Fibroblast of skin of left quadriceps (primary cell): ENCODE data around the gene LYST.
"Not testable (repeated sequence)": the region's sequence is repeated elsewhere in the genome, so short reads cannot be mapped to it uniquely, and the experiment has no call there.

Source experiments
- DNase-seq, 2 experiments: peaks; one replicate each; pipeline ENCODE4 v3.0.0-alpha.2; 2013; ENCODE audit warnings: low read depth in 2 of 2

LYST gene

DNA sequence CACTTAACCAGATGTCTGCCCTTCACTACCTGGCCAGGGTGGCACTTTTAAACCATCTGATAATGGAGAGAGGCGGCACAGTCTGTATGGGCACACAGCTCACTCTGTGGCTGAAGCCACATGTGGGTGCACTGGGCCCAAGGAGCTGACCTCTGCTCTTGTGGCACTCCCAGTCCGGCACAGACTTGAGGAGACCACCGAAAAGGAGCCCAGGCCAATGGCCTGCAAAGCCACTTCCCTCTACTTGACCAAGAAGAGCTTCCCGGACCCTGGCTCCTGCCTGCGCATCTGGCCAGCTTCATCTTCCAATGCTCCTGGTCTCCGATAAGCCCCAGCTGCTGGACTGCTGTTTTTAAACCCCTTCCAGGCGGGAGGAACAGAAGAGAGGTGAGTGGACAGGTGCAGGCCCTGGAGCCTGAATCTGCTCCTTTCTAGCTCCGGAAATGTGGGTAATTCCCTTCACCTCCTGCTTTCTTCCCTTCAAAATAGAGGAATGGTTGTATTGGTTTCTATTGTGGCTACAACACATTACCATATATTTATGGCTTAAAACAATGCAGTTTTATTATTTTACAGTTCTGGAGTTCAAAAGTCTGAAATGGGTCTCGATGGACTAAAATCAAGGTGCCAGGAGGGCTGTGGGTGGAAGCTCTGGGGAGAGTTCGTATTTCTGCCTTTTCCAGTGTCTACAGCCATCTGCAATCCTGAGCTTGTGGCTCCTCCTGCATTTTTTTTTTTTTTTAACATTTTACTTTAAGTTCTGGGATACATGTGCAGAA lies 228.8 kb downstream of the LYST start:
- DNase-seq = no peak

DNA sequence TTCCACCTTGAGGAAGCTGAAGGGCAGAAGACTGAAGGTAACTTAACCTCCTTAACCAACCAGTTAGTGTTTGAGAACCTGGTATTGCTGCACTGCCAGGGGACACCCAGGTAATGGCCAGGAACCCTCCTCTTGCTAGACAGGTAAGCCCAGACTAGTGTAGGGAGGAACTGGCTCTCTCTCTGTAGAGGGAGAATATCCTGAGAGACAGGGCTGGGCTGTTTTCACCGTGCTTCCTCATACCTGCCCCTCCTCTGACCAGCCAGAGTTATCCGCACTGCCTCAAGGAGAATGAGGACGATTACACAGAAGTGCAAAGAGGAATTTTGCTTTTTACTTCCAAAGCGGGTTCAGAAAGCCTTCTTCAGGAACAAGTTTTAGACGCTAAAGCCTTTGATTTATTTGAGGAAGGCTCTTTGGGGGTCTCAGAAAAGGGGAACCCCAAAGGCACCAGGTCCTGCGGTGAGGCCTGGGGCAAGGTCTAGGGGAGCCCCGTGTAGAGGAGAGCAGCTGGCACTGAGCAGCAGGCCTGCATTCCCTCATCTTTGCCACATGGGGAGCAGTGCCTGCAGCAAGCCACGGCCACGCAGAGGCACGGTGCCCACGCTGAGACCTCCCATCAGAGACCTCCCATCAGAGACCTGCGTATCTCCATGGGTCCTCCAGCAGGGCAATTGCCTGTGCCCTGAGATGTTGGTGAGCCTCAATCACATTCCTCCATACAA lies 230.6 kb downstream of the LYST start:
- DNase-seq = no peak

DNA sequence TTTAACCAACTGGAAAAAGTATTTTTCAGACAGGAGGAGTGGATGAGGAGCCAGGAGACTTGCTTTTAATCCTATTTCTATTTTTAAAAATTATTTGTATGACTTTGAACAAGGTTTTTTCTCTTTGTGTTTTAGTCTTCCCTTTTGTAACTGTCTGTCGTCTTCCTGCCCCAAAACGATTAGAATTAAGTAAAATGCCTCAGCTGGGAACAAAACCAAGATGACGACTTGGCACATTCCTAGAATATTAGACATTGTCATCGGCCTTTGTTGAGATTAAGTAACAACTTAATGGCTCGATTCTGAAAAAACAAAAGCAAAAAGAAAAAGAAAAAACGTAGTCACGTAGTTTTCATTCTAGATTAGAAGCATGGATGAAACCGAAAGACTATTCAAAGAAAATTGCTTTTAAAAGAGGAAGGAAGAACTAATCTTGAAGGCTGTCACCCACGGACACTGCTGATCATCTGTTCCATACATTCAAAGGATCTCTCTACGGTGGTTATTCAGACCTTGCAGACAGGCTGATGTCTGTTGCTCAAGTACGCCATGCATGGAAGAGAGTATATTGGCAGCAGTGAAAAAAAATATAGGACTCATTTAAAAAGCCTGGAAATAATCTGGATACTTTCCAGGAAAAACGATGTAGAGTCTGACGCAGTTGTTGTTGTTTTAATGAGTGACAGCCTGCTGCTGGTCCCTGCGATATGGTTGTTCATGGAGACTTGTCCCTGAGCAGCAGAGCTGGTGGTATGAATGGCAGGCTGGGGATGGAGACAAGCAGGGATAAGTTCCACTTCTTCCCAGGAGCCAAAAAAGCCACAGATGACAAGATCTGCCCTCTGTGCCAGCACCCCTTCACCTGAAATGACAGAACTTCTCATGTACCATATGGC lies 234.0 kb downstream of the LYST start:
- DNase-seq = peak; percentile 26 to 31

DNA sequence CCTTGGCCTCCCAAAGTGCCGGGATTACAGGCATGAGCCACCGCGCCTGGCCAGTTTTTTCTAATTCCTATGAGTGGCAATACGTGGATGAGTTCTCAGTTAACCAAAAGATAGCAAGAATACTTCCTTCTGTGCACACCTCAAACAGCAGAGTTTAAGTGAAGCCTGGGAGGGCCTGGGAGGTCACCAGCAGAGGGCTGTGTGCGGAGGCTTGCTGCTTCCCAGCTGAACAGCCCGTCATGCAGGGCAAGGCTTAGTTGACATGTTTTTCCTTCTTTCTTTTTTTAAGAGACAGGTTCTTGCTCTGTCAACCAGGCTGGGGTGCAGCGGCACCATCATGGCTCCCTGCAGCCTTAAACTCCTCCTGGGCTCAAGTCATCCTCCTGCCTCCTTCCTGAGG lies 234.9 kb downstream of the LYST start:
- DNase-seq = no peak

DNA sequence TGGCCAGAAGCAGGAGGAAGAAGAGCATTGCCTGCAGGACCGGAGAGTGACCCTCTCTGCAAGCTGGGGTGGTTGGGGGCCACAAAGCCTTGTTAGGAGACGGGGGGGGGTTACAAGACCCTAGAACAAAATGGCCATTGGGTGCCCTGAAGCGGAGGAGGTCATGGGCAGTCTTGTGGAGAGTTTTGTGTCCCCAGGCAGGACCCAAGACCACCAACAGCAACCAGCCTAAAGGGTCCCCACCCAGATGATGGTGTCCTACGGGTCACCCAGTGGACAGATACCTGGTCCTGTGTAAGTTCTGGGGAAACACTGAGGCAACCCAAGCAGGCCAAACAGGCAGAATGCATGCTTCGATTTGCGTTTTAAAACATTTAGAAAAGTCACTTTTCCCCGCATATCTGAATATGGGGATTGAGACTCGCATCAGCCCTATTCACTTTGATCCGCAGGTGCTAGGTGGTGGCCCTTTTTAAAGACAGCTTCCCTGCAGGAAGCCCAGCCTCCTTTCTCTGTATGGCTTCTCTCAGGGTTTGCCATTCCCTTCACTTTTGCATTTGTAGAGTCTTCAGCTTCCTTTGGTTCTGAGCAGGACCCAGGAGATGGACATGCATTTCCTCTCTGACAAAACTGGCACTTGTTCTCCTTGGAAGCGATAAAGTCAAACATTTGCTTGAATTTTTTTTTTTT lies 238.2 kb downstream of the LYST start:
- no peak for DNase-seq

DNA sequence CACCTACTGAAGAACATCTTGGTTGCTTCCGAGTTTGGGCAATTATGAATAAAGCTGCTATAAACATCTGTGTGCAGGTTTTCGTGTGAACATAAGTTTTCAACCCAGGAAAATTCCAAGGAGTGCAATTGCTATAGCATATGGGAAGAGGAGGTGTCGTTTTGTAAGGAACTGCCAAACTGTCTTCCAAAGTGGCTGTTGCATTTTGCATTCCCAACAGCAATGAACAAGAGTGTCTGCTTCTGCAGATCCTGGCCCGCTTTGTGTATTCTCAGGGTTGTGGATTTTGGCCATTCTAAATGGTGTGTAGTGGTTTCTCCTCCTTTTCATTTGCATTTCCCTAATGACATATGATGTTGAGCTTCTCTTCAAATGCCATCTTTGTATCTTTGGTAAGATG lies 240.9 kb downstream of the LYST start:
- DNase-seq = no peak

DNA sequence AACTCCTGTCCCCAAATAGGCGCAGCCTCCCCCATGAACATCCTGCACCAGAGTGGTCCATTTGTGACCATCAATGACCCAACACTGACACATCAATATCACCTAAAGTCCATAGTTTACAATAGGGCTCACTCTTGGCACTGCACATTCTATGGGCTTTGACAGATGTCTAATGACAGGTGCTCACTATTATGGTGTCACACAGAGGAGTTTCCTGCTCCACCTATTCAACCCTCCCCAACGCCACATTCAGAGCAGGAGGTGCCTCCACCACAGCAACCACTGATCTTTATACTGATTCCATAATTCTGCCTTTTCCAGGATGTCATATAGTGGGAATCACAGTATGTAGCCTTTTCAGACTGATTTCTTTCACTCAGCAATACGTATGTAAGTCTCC lies 241.4 kb downstream of the LYST start:
- no peak for DNase-seq

DNA sequence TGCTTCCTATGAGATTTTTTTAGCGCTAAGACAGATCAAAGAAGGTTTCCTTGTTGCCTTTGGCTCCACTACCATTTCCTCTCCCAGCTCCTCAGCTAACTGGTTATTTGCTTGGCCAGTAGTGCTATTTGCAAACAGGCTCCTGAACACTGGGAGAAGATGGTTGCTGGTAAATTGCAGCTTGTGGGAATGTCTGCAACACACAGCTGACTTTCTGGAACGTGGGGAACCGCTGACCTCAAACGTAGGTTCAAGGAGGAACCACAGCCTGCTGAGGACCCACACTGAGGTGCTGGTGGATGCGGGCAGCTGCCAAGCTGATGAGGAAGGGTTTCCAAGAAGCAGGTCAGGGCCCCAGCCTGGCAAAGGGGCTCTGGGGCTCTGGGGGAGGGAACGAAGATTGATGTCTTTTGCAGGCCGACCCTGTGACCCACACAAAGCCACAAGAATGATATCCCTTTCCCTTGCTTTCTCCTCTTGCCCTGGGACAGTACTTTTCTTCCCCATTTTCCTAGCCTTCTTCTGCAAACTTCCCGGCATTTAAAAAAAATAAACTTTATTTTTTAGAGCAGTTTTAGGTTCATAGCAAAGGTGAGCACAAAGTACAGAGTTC lies 241.9 kb downstream of the LYST start:
- DNase-seq = no peak

DNA sequence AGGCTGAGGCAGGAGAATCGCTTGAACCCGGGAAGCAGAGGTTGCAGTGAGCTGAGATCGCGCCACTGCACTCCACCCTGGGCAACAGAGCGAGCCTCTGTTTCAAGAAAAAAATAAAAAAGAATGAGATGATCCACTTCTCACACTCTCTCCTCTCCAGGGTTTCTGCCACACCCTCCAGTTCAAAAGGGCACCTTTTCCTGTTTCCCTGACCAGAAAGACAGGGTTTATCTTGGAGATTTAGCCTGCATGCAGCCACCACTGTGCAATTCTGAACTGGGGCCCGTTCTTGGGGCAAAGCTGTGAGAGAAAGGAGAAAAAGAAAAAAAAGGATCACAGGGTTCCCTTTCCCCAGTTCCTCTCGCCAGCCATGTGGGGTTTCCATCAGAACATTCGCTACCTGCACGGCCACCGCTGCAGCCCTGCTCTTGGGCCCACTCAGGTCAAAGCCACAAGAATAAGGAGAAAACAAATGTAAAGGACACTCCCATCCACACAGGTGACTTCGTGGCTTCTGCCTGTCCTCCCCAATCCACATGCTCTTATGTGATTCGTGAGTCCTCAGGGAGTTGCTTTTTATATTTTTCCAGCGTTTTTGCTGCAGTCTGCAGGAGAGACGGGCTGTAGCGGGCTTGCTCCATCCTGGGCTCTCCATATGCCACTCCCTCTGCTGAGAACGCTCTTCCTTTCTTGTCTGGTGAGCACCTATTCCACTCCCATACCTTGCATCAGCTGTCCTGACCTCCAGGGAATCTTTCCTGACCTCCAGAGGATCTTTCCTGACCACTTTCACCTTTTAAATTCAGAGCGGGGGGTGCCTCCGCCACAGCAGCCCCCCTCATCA lies 243.5 kb downstream of the LYST start:
- DNase-seq = no peak

DNA sequence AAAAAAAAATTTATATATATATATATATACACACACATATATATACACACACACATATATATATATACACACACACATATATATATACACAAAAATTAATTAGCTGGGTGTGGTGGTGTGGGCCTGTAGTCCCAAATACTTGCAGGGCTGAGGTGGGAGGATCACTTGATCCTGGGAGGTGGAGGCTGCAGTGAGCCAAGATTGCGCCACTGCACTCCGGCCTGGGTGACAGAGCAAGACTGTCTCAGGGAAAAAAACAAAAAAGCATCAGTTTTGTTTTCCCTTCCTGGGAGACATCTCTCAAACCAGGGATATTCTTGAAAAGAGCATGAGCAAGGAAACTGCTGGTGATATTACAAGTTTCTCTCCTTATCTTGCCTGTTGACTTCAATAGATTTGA lies 247.6 kb downstream of the LYST start:
- not testable (repeated sequence) for DNase-seq

DNA sequence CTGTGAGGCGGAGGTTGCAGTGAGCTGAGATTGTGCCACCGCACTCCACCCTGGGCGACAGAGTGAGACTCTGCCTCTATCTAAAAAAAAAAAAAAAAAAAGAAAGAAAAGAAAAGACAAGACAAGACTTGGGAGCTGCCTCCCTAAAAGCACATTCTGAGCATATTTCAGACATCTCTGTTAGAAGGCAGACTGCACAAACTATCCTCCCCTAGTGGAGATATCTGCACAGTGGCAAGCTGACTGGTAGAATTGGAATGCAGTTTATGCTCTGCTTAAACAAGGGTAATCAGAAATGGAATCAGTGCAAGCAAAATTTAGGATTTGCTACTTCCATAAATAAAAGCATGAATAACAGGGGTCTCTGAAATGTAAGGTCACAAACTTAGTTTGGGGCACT lies 248.9 kb downstream of the LYST start:
- peak; percentile 42 to 49 for DNase-seq

DNA sequence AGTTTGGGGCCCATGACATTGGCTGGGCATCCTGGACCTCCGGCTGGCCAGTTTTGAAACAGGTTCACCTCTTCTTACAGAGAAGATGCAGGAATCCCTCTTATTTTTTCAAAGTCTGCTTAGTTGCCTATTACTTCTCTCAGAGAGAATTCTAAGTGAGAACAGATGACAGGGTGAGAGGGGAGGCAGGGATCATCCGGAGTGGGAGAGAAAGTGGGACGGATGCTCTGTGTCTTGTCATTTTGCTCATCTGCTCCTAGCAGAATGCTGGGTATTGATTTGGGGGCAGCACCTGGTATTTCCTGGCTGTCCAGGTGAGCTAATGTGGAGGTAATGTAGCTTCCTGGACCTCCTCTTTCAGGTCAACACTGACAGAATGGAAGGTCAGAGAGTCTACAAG lies 249.6 kb downstream of the LYST start:
- no peak for DNase-seq

DNA sequence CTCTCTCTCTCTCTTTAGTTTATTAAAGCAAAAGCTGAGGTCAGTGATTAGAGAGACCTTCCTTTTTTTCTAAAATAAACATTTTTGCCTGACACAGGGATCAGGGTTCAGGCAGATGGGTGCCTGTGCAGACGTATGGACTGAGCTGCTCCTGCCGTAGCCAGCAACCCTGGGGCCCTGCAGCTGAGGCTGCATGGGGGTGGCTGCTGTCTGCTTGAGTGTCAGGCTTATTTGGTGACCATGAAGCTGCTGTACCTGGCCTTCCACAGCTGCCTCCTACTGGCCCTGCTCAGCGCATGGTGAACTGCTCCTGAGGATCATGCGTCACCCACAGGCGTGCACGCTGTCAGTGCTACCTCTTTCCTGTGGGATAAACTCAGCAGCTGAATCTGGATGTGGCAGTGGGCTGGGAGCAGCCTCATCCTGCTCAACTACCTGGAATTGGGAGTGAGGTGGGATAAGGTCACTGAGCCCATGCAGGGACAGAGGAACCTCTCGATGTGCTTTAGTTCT lies 252.2 kb downstream of the LYST start:
- no peak for DNase-seq

DNA sequence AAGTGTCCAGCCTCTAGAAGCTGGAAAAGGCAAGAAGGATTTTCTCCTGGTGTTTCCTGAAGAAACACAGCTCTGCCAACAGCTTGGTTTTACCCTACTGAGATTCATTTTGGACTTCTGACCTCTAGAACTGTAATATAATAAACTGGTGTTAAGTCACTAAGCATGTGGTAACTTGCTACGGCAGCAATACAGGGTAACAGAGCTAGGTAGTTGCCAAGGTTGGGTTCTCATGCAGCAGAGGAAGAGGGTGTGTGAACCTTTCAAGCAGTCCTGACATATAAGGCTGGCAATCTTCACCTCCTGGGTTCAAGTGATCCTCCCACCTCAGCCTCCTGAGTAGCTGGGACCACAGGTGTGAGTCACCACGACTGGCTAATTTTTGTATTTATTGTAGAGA lies 253.1 kb downstream of the LYST start:
- no peak for DNase-seq

DNA sequence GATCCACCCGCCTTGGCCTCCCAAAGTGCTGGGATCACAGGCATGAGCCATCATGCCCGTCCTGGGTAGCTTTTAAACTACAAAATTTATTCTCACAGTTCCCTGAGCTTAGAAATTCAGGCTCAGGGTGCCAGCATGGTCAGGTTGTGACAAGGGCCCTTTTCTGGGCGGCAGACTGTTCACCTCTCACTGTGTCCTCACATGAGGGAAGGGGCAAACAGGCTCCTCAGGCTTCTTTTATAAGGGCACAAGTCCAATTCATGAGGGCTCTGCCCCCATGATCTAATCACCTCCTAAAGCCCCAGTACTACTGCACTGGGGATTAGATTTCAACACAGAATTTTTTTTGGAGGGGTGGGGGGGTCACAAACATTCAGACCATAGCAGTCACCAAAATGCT lies 253.9 kb downstream of the LYST start:
- DNase-seq = no peak
